ENCODE results near the gene EIF2B1.
"Not testable (repeated sequence)": the region's sequence is repeated elsewhere in the genome, so short reads cannot be mapped to it uniquely, and the experiment has no call there.

EIF2B1 gene

GRCh38 chr12:123621619-123622530, 11.6 kb downstream of the EIF2B1 start:
- in situ Hi-C loops (cut with MboI; ENCODE audit: low pct_unique_long_range_greater_than_20kb, low sequenced_read_pairs): no loop called here
- no peak for DNase-seq

GRCh38 chr12:123621101-123621500, 12.4 kb downstream of the EIF2B1 start:
- no peak for DNase-seq

GRCh38 chr12:123617580-123617979, 15.9 kb downstream of the EIF2B1 start:
- in situ Hi-C loops (cut with MboI; ENCODE audit: low pct_unique_long_range_greater_than_20kb, low sequenced_read_pairs): no loop called here
- no peak for DNase-seq

More at GRCh38 chr12:123621101-123621500, 12.4 kb downstream of the EIF2B1 start:
- in situ Hi-C loops (cut with MboI; ENCODE audit: low pct_unique_long_range_greater_than_20kb, low sequenced_read_pairs): no loop called here

GRCh38 chr12:123617144-123617543, 16.3 kb downstream of the EIF2B1 start:
- no peak for DNase-seq
- in situ Hi-C loops (cut with MboI; ENCODE audit: low pct_unique_long_range_greater_than_20kb, low sequenced_read_pairs): no loop called here

GRCh38 chr12:123614531-123614930, 19.0 kb downstream of the EIF2B1 start:
- in situ Hi-C loops (cut with MboI; ENCODE audit: low pct_unique_long_range_greater_than_20kb, low sequenced_read_pairs): no loop called here

GRCh38 chr12:123614110-123614509, 19.4 kb downstream of the EIF2B1 start:
- in situ Hi-C loops (cut with MboI; ENCODE audit: low pct_unique_long_range_greater_than_20kb, low sequenced_read_pairs): no loop called here

More at GRCh38 chr12:123614531-123614930, 19.0 kb downstream of the EIF2B1 start:
- DNase-seq: no peak

GRCh38 chr12:123608182-123608581, 25.3 kb downstream of the EIF2B1 start:
- no peak for DNase-seq
- in situ Hi-C loops (cut with MboI; ENCODE audit: low pct_unique_long_range_greater_than_20kb, low sequenced_read_pairs): no loop called here

More at GRCh38 chr12:123614110-123614509, 19.4 kb downstream of the EIF2B1 start:
- no peak for DNase-seq

GRCh38 chr12:123607756-123608155, 25.7 kb downstream of the EIF2B1 start:
- in situ Hi-C loops (cut with MboI; ENCODE audit: low pct_unique_long_range_greater_than_20kb, low sequenced_read_pairs): no loop called here

GRCh38 chr12:123603495-123603894, 30.0 kb downstream of the EIF2B1 start:
- DNase-seq; in situ Hi-C loops (cut with MboI; ENCODE audit: low pct_unique_long_range_greater_than_20kb, low sequenced_read_pairs): not testable (repeated sequence)

More at GRCh38 chr12:123607756-123608155, 25.7 kb downstream of the EIF2B1 start:
- no peak for DNase-seq

- in situ Hi-C loops (cut with MboI; ENCODE audit: low pct_unique_long_range_greater_than_20kb, low sequenced_read_pairs): no loop called here
- DNase-seq: peak; percentile 16
Measured at GRCh38 chr12:123602651-123603195, 30.8 kb downstream of the EIF2B1 start.

GRCh38 chr12:123601602-123602489, 31.6 kb downstream of the EIF2B1 start, which contains the start of gene DDX55:
Gene DDX55, plus strand, starts transcription at chr12:123602099. Its CDS starts 50 bp downstream, at chr12:123602149.
- DNase-seq: peak; percentile 86
- in situ Hi-C loops (cut with MboI; ENCODE audit: low pct_unique_long_range_greater_than_20kb, low sequenced_read_pairs): no loop called here

- in situ Hi-C loops (cut with MboI; ENCODE audit: low pct_unique_long_range_greater_than_20kb, low sequenced_read_pairs): no loop called here
Measured at GRCh38 chr12:123599721-123600120, 33.8 kb downstream of the EIF2B1 start.

GRCh38 chr12:123599310-123599709, 34.2 kb downstream of the EIF2B1 start:
- no peak for DNase-seq
- in situ Hi-C loops (cut with MboI; ENCODE audit: low pct_unique_long_range_greater_than_20kb, low sequenced_read_pairs): no loop called here

More at GRCh38 chr12:123599721-123600120, 33.8 kb downstream of the EIF2B1 start:
- no peak for DNase-seq

- no peak for DNase-seq
- in situ Hi-C loops (cut with MboI; ENCODE audit: low pct_unique_long_range_greater_than_20kb, low sequenced_read_pairs): no loop called here
Measured at GRCh38 chr12:123598522-123598921, 35.0 kb downstream of the EIF2B1 start.

- in situ Hi-C loops (cut with MboI; ENCODE audit: low pct_unique_long_range_greater_than_20kb, low sequenced_read_pairs): no loop called here
- DNase-seq: no peak
Measured at GRCh38 chr12:123597100-123597499, 36.4 kb downstream of the EIF2B1 start.

GRCh38 chr12:123595729-123596128, 37.8 kb downstream of the EIF2B1 start:
- DNase-seq: no peak
- in situ Hi-C loops (cut with MboI; ENCODE audit: low pct_unique_long_range_greater_than_20kb, low sequenced_read_pairs): no loop called here

GRCh38 chr12:123591702-123592481, 41.6 kb downstream of the EIF2B1 start:
- no peak for DNase-seq
- in situ Hi-C loops (cut with MboI; ENCODE audit: low pct_unique_long_range_greater_than_20kb, low sequenced_read_pairs): no loop called here

GRCh38 chr12:123580772-123581171, 52.7 kb downstream of the EIF2B1 start:
- in situ Hi-C loops (cut with MboI; ENCODE audit: low pct_unique_long_range_greater_than_20kb, low sequenced_read_pairs): no loop called here
- DNase-seq: no peak

Data from KBM-7 (cell line).